ENCODE measurements around the gene ZGPAT. TPM values are rescaled to one million over a fixed set of nuclear protein-coding genes. Genes with fewer than 3 reads are reported as not detected.
"Not testable (repeated sequence)": the region's sequence is repeated elsewhere in the genome, so short reads cannot be mapped to it uniquely, and the experiment has no call there.

ZGPAT gene
- total and polyA plus RNA-seq, 7 experiments from 2014 or later: 42.9 to 82.1 (median 47.5) TPM

- intact Hi-C loops (cut with micrococcal nuclease): no loop called here
- no peak for ATAC-seq
- no peaks in the 10 kb centered on the region for H3K27me3 ChIP-seq (ENCODE audit: control insufficient read depth in 2 of 2, insufficient read depth in 2 of 2, low read length in 2 of 2)
- POLR2A ChIA-PET: interaction anchor here (0.7 kb wide), 1 partner anchor 10 kb away, joined by 3 read pairs; the partner anchor contains the start of gene RTEL1
- H3K9me3 Mint-ChIP-seq: no peaks in the 10 kb centered on the region
- H3K27me3 Mint-ChIP-seq: no peaks in the 10 kb centered on the region
- CTCF ChIA-PET: no interaction called here
- H3K27ac Mint-ChIP-seq: no peak overlapping the region
- no peak overlapping the region for H3K4me3 Mint-ChIP-seq
- no peaks in the 10 kb centered on the region for H3K9me3 ChIP-seq (ENCODE audit: control insufficient read depth in 2 of 3, low read length in 3 of 3)
- H3K27ac ChIP-seq (ENCODE audit: low read depth, low read length): no peak overlapping the region
- DNase-seq: no peak
- H3K36me3 ChIP-seq (ENCODE audit: control insufficient read depth in 2 of 3, insufficient read depth in 3 of 3, low read length in 3 of 3): peaks cover 0 to 57% (median 4%) of the 10 kb centered on the region in 3 experiments
- H3K36me3 Mint-ChIP-seq: peaks cover 6 to 17% (median 9%) of the 10 kb centered on the region in 5 donors
- H3K4me3 ChIP-seq (ENCODE audit: low read length): no peak overlapping the region
- no peaks in the 10 kb centered on the region for H3K4me1 ChIP-seq (ENCODE audit: control insufficient read depth in 2 of 2, insufficient read depth in 2 of 2, low read length in 2 of 2)
- H3K4me1 Mint-ChIP-seq: peaks cover 0 to 4% (median 0%) of the 10 kb centered on the region in 7 donors
Measured at GRCh38 chr20:63667858-63668257, 40.0 kb upstream of the ZGPAT start.

- CTCF ChIA-PET: interaction anchor here (0.6 kb wide), 1 partner anchor 63 kb away, joined by 4 read pairs; no protein-coding TSS in a partner anchor
- intact Hi-C loops (cut with micrococcal nuclease): no loop called here
- POLR2A ChIA-PET: interaction anchor here (0.7 to 0.9 kb wide), 2 partner anchors 10 to 51 kb away, joined by 3 to 4 read pairs; partner anchors contain the start of gene RTEL1
- Mint-ChIP-seq H3K36me3 (peaks cover 6 to 17% (median 9%) of the 10 kb centered on the region in 5 donors), H3K27ac (peak overlapping the region in 1 of 9 donors; percentile 16), H3K4me3 (no peak overlapping the region), H3K27me3 (no peaks in the 10 kb centered on the region), H3K9me3 (no peaks in the 10 kb centered on the region), H3K4me1 (peaks cover 0 to 4% (median 0%) of the 10 kb centered on the region in 7 donors)
- no peaks in the 10 kb centered on the region for H3K9me3 ChIP-seq (ENCODE audit: control insufficient read depth in 2 of 3, low read length in 3 of 3)
- H3K27ac ChIP-seq (ENCODE audit: low read depth, low read length): no peak overlapping the region
- H3K36me3 ChIP-seq (ENCODE audit: control insufficient read depth in 2 of 3, insufficient read depth in 3 of 3, low read length in 3 of 3): peaks cover 0 to 52% (median 4%) of the 10 kb centered on the region in 3 experiments
- H3K4me1 ChIP-seq (ENCODE audit: control insufficient read depth in 2 of 2, insufficient read depth in 2 of 2, low read length in 2 of 2): no peaks in the 10 kb centered on the region
- DNase-seq (no peak), ATAC-seq (no peak)
- H3K4me3 ChIP-seq (ENCODE audit: low read length): no peak overlapping the region
- no peaks in the 10 kb centered on the region for H3K27me3 ChIP-seq (ENCODE audit: control insufficient read depth in 2 of 2, insufficient read depth in 2 of 2, low read length in 2 of 2)
Measured at GRCh38 chr20:63668351-63668750, 39.5 kb upstream of the ZGPAT start.

- H3K27me3 Mint-ChIP-seq; H3K27ac Mint-ChIP-seq; H3K9me3 ChIP-seq (ENCODE audit: control insufficient read depth in 2 of 3, low read length in 3 of 3); H3K27ac ChIP-seq (ENCODE audit: low read depth, low read length); H3K27me3 ChIP-seq (ENCODE audit: control insufficient read depth in 2 of 2, insufficient read depth in 2 of 2, low read length in 2 of 2); H3K4me1 Mint-ChIP-seq; H3K4me3 ChIP-seq (ENCODE audit: low read length); H3K9me3 Mint-ChIP-seq; CTCF ChIA-PET; H3K4me3 Mint-ChIP-seq; DNase-seq; intact Hi-C loops (cut with micrococcal nuclease); ATAC-seq; H3K4me1 ChIP-seq (ENCODE audit: control insufficient read depth in 2 of 2, insufficient read depth in 2 of 2, low read length in 2 of 2): not testable (repeated sequence)
- H3K36me3 ChIP-seq (ENCODE audit: control insufficient read depth in 2 of 3, insufficient read depth in 3 of 3, low read length in 3 of 3): peaks cover 0 to 30% (median 4%) of the 10 kb centered on the region in 3 experiments
- POLR2A ChIA-PET: interaction anchor here (0.6 kb wide), 1 partner anchor 14 kb away, joined by 3 read pairs; the partner anchor contains the start of gene RTEL1
- H3K36me3 Mint-ChIP-seq: peaks cover 6 to 20% (median 11%) of the 10 kb centered on the region in 5 donors
Measured at GRCh38 chr20:63671695-63672094, 36.1 kb upstream of the ZGPAT start.

- Histone ChIP-seq H3K27ac (ENCODE audit: low read depth, low read length) (no peak overlapping the region), H3K4me3 (ENCODE audit: low read length) (no peak overlapping the region), H3K27me3 (ENCODE audit: control insufficient read depth in 2 of 2, insufficient read depth in 2 of 2, low read length in 2 of 2) (no peaks in the 10 kb centered on the region), H3K4me1 (ENCODE audit: control insufficient read depth in 2 of 2, insufficient read depth in 2 of 2, low read length in 2 of 2) (no peaks in the 10 kb centered on the region), H3K36me3 (ENCODE audit: control insufficient read depth in 2 of 3, insufficient read depth in 3 of 3, low read length in 3 of 3) (peaks cover 0 to 28% (median 0%) of the 10 kb centered on the region in 3 experiments), H3K9me3 (ENCODE audit: control insufficient read depth in 2 of 3, low read length in 3 of 3) (no peaks in the 10 kb centered on the region)
- ATAC-seq: no peak
- no peaks in the 10 kb centered on the region for H3K27me3 Mint-ChIP-seq
- ChIA-PET POLR2A (no interaction called here), CTCF (no interaction called here)
- DNase-seq: no peak
- intact Hi-C loops (cut with micrococcal nuclease): no loop called here
- H3K27ac Mint-ChIP-seq: no peak overlapping the region
- no peak overlapping the region for H3K4me3 Mint-ChIP-seq
- H3K9me3 Mint-ChIP-seq: no peaks in the 10 kb centered on the region
- H3K36me3 Mint-ChIP-seq: peaks cover 6 to 25% (median 11%) of the 10 kb centered on the region in 5 donors
- peaks cover 0 to 4% (median 0%) of the 10 kb centered on the region in 7 donors for H3K4me1 Mint-ChIP-seq
Measured at GRCh38 chr20:63672666-63673065, 35.2 kb upstream of the ZGPAT start.

GRCh38 chr20:63673951-63674350 is 33.9 kb upstream of the ZGPAT start:
- Histone ChIP-seq H3K36me3 (ENCODE audit: control insufficient read depth in 2 of 3, insufficient read depth in 3 of 3, low read length in 3 of 3) (peaks cover 0 to 26% (median 0%) of the 10 kb centered on the region in 3 experiments), H3K27me3 (ENCODE audit: control insufficient read depth in 2 of 2, insufficient read depth in 2 of 2, low read length in 2 of 2) (no peaks in the 10 kb centered on the region), H3K4me3 (ENCODE audit: low read length) (no peak overlapping the region), H3K9me3 (ENCODE audit: control insufficient read depth in 2 of 3, low read length in 3 of 3) (no peaks in the 10 kb centered on the region), H3K4me1 (ENCODE audit: control insufficient read depth in 2 of 2, insufficient read depth in 2 of 2, low read length in 2 of 2) (no peaks in the 10 kb centered on the region), H3K27ac (ENCODE audit: low read depth, low read length) (no peak overlapping the region)
- POLR2A ChIA-PET: no interaction called here
- DNase-seq (no peak), ATAC-seq (no peak)
- CTCF ChIA-PET: no interaction called here
- Mint-ChIP-seq H3K27ac (no peak overlapping the region), H3K36me3 (peaks cover 0 to 27% (median 7%) of the 10 kb centered on the region in 5 donors), H3K9me3 (no peaks in the 10 kb centered on the region), H3K4me3 (no peak overlapping the region), H3K4me1 (peaks cover 0 to 2% (median 0%) of the 10 kb centered on the region in 7 donors), H3K27me3 (no peaks in the 10 kb centered on the region)
- intact Hi-C loops (cut with micrococcal nuclease): no loop called here

- Histone ChIP-seq H3K36me3 (ENCODE audit: control insufficient read depth in 2 of 3, insufficient read depth in 3 of 3, low read length in 3 of 3) (peaks cover 0 to 31% (median 0%) of the 10 kb centered on the region in 3 experiments), H3K4me1 (ENCODE audit: control insufficient read depth in 2 of 2, insufficient read depth in 2 of 2, low read length in 2 of 2) (no peaks in the 10 kb centered on the region), H3K27ac (ENCODE audit: low read depth, low read length) (no peak overlapping the region), H3K4me3 (ENCODE audit: low read length) (no peak overlapping the region), H3K9me3 (ENCODE audit: control insufficient read depth in 2 of 3, low read length in 3 of 3) (no peaks in the 10 kb centered on the region), H3K27me3 (ENCODE audit: control insufficient read depth in 2 of 2, insufficient read depth in 2 of 2, low read length in 2 of 2) (no peaks in the 10 kb centered on the region)
- intact Hi-C loops (cut with micrococcal nuclease): no loop called here
- ChIA-PET POLR2A (no interaction called here), CTCF (no interaction called here)
- no peaks in the 10 kb centered on the region for H3K9me3 Mint-ChIP-seq
- peaks cover 0 to 2% (median 0%) of the 10 kb centered on the region in 7 donors for H3K4me1 Mint-ChIP-seq
- no peak overlapping the region for H3K27ac Mint-ChIP-seq
- H3K27me3 Mint-ChIP-seq: no peaks in the 10 kb centered on the region
- no peak for DNase-seq
- ATAC-seq: no peak
- H3K36me3 Mint-ChIP-seq: peaks cover 0 to 22% (median 3%) of the 10 kb centered on the region in 5 donors
- H3K4me3 Mint-ChIP-seq: no peak overlapping the region
Measured at GRCh38 chr20:63675681-63676368, 32.0 kb upstream of the ZGPAT start.

GRCh38 chr20:63678071-63678470 is 29.8 kb upstream of the ZGPAT start:
- ATAC-seq: no peak

More at GRCh38 chr20:63678071-63678470, 29.8 kb upstream of the ZGPAT start:
- no peaks in the 10 kb centered on the region for H3K9me3 Mint-ChIP-seq
- CTCF ChIA-PET: no interaction called here
- H3K4me3 Mint-ChIP-seq: no peak overlapping the region
- Histone ChIP-seq H3K36me3 (ENCODE audit: control insufficient read depth in 2 of 3, insufficient read depth in 3 of 3, low read length in 3 of 3) (peaks cover 0 to 31% (median 0%) of the 10 kb centered on the region in 3 experiments), H3K27ac (ENCODE audit: low read depth, low read length) (no peak overlapping the region), H3K9me3 (ENCODE audit: control insufficient read depth in 2 of 3, low read length in 3 of 3) (no peaks in the 10 kb centered on the region), H3K27me3 (ENCODE audit: control insufficient read depth in 2 of 2, insufficient read depth in 2 of 2, low read length in 2 of 2) (no peaks in the 10 kb centered on the region), H3K4me1 (ENCODE audit: control insufficient read depth in 2 of 2, insufficient read depth in 2 of 2, low read length in 2 of 2) (no peaks in the 10 kb centered on the region), H3K4me3 (ENCODE audit: low read length) (no peak overlapping the region)
- intact Hi-C loops (cut with micrococcal nuclease): no loop called here
- H3K27me3 Mint-ChIP-seq: no peaks in the 10 kb centered on the region
- DNase-seq: no peak
- no peaks in the 10 kb centered on the region for H3K4me1 Mint-ChIP-seq
- POLR2A ChIA-PET: interaction anchor here (0.7 kb wide), 1 partner anchor 12 kb away, joined by 3 read pairs; no protein-coding TSS in a partner anchor
- no peak overlapping the region for H3K27ac Mint-ChIP-seq
- H3K36me3 Mint-ChIP-seq: peaks cover 0 to 18% (median 0%) of the 10 kb centered on the region in 5 donors
